HepG2 (cell line): ENCODE results near the gene ZNF223. TPM values are rescaled to one million over a fixed set of nuclear protein-coding genes. Genes with fewer than 3 reads are reported as not detected.

ENCODE experiments used
- ETV5 ChIP-seq: IDR thresholded peaks from 2 replicates; pipeline ENCODE4 v1.6.1; 2018; ENCODE audit warnings: missing biosample characterization, missing genetic modification reagents, inconsistent platforms, borderline replicate concordance
- HMGXB3 ChIP-seq: sonication (generic); formaldehyde crosslinking; IDR thresholded peaks from 2 replicates; pipeline ENCODE4 v1.4.0; 2020; ENCODE audit warnings: missing genetic modification reagents, borderline replicate concordance
- HMGXB4 ChIP-seq, 2 experiments: sonication (generic) in 1 of 2; formaldehyde crosslinking in 1 of 2; IDR thresholded peaks; 2 replicates each; pipeline versions ENCODE4 v1.4.0 to v1.6.1; 2018 to 2020; ENCODE audit warnings: missing genetic modification reagents in 2 of 2, borderline replicate concordance in 1 of 2, low read depth in 1 of 2, mild to moderate bottlenecking in 1 of 2, missing biosample characterization in 1 of 2
- PREB ChIP-seq: sonication (generic); formaldehyde crosslinking; IDR thresholded peaks from 2 replicates; pipeline ENCODE4 v1.4.0; 2020; ENCODE audit warnings: missing genetic modification reagents
- TCF7 ChIP-seq: sonication (generic); IDR thresholded peaks from 2 replicates; pipeline ENCODE4 v1.6.1; 2016; ENCODE audit warnings: antibody characterized with exemption, low read depth
- ZNF407 ChIP-seq: sonication (generic); formaldehyde crosslinking; IDR thresholded peaks from one replicate; pipeline ENCODE4 v1.5.1; 2020; ENCODE audit warnings: mild to moderate bottlenecking, missing genetic modification reagents; ENCODE audit errors: not compliant biosample characterization
- ZNF574 ChIP-seq: sonication (generic); formaldehyde crosslinking; IDR thresholded peaks from 2 replicates; pipeline ENCODE4 v1.4.0; 2020; ENCODE audit warnings: missing genetic modification reagents
- polyA plus RNA-seq, 8 experiments: library from polyadenylated mRNA; depleted of rRNA in 3 of 8; stranded (reverse) in 7 of 8; unstranded in 1 of 8; fragments of >200 nt; fragmentation: Illumina TruSeq in 4 of 8; extraction: Trizol in 4 of 8; gene quantifications; 2 replicates each; pipeline versions ENCODE4 v1.2.1 to v1.2.3, GENCODE V29; 2011 to 2016; ENCODE audit warnings: low read depth in 4 of 8, missing spikeins in 1 of 8, mixed read lengths in 1 of 8; ENCODE audit not compliant: insufficient read depth in 1 of 8
- total RNA-seq, 5 experiments: library from RNA; depleted of rRNA; stranded (reverse); fragments of >200 nt; fragmentation: Illumina TruSeq; extraction: Trizol; gene quantifications; 2 replicates each; pipeline ENCODE4 v1.2.3, GENCODE V29; 2016; ENCODE audit warnings: low read depth in 1 of 5

The ZNF223 gene
- total and polyA plus RNA-seq, 2 of the 13 experiments (the other 11 are each of a cell fraction or from before 2014, with no cell fraction given), result 2.0 to 4.8 TPM

- TF ChIP-seq ZNF574 (CRISPR knock-in tag), result peak; percentile 96
- TF ChIP-seq TCF7, result peak; percentile 19; the same call in 1 of the 2 replicates
- TF ChIP-seq HMGXB4 (CRISPR knock-in tag; IDR thresholded peaks at IDR 0.05; ENCODE audit: borderline replicate concordance in 1 of 2, low read depth in 1 of 2), result peak; percentile 32 to 52; a peak in 1 of 4 replicates
- TF ChIP-seq HMGXB3 (CRISPR knock-in tag), result no peak
- no peak for TF ChIP-seq PREB (CRISPR knock-in tag)
- TF ChIP-seq ETV5 (CRISPR knock-in tag), result peak; percentile 77
- no peak for TF ChIP-seq ZNF407 (CRISPR knock-in tag)
Observed at GRCh38 chr19:44002566-44003460, 49.0 kb upstream of the ZNF223 start, which contains the start of gene ZNF230 (continued).
